ENCODE data around the gene SNRPD3. TPM values are rescaled to one million over a fixed set of nuclear protein-coding genes. Genes with fewer than 3 reads are reported as not detected.

The SNRPD3 gene
- total RNA-seq, 1 donor from 2014 or later = 160 TPM

GRCh38 chr22:24536089-24536488, 19.7 kb upstream of the SNRPD3 start:
- H3K4me3 ChIP-seq (ENCODE audit: low read depth, low read length) = no peak overlapping the region
- H3K36me3 ChIP-seq (ENCODE audit: control insufficient read depth, insufficient read depth, low read length) = peaks cover 3% of the 10 kb centered on the region
- no peak for TF ChIP-seq CTCF (IDR thresholded peaks at IDR 0.05; ENCODE audit: insufficient read depth, low read length, poor library complexity, severe bottlenecking)
- no peaks in the 10 kb centered on the region for H3K27me3 ChIP-seq (ENCODE audit: control insufficient read depth, insufficient read depth, low read length)
- no peak for DNase-seq (ENCODE audit: low read depth)

- Histone ChIP-seq H3K4me3 (ENCODE audit: low read depth, low read length) (no peak overlapping the region), H3K27me3 (ENCODE audit: control insufficient read depth, insufficient read depth, low read length) (no peaks in the 10 kb centered on the region), H3K36me3 (ENCODE audit: control insufficient read depth, insufficient read depth, low read length) (peaks cover 4% of the 10 kb centered on the region)
- DNase-seq (ENCODE audit: low read depth) = no peak
- TF ChIP-seq CTCF (IDR thresholded peaks at IDR 0.05; ENCODE audit: insufficient read depth, low read length, poor library complexity, severe bottlenecking) = no peak
Measured at GRCh38 chr22:24540470-24540869, 15.3 kb upstream of the SNRPD3 start.

- H3K36me3 ChIP-seq (ENCODE audit: control insufficient read depth, insufficient read depth, low read length) = peaks cover 4% of the 10 kb centered on the region
- H3K27me3 ChIP-seq (ENCODE audit: control insufficient read depth, insufficient read depth, low read length) = no peaks in the 10 kb centered on the region
- no peak for DNase-seq (ENCODE audit: low read depth)
- no peak for TF ChIP-seq CTCF (IDR thresholded peaks at IDR 0.05; ENCODE audit: insufficient read depth, low read length, poor library complexity, severe bottlenecking)
- no peak overlapping the region for H3K4me3 ChIP-seq (ENCODE audit: low read depth, low read length)
Measured at GRCh38 chr22:24541681-24542515, 13.9 kb upstream of the SNRPD3 start.

GRCh38 chr22:24542641-24543040, 13.2 kb upstream of the SNRPD3 start:
- no peak overlapping the region for H3K4me3 ChIP-seq (ENCODE audit: low read depth, low read length)
- DNase-seq (ENCODE audit: low read depth) = no peak
- no peaks in the 10 kb centered on the region for H3K27me3 ChIP-seq (ENCODE audit: control insufficient read depth, insufficient read depth, low read length)
- peaks cover 6% of the 10 kb centered on the region for H3K36me3 ChIP-seq (ENCODE audit: control insufficient read depth, insufficient read depth, low read length)
- TF ChIP-seq CTCF (IDR thresholded peaks at IDR 0.05; ENCODE audit: insufficient read depth, low read length, poor library complexity, severe bottlenecking) = no peak

- no peak for TF ChIP-seq CTCF (IDR thresholded peaks at IDR 0.05; ENCODE audit: insufficient read depth, low read length, poor library complexity, severe bottlenecking)
- peaks cover 6% of the 10 kb centered on the region for H3K36me3 ChIP-seq (ENCODE audit: control insufficient read depth, insufficient read depth, low read length)
Measured at GRCh38 chr22:24543185-24543601, 12.6 kb upstream of the SNRPD3 start.

More at GRCh38 chr22:24543185-24543601, 12.6 kb upstream of the SNRPD3 start:
- H3K4me3 ChIP-seq (ENCODE audit: low read depth, low read length) = no peak overlapping the region
- no peaks in the 10 kb centered on the region for H3K27me3 ChIP-seq (ENCODE audit: control insufficient read depth, insufficient read depth, low read length)
- DNase-seq (ENCODE audit: low read depth) = no peak

All from kidney epithelial cell (primary cell).